ENCODE measurements around the gene ARHGAP18. TPM values are rescaled to one million over a fixed set of nuclear protein-coding genes. Genes with fewer than 3 reads are reported as not detected.

ARHGAP18 gene
- total and polyA plus RNA-seq, 3 experiments from 2014 or later, result 5.8 to 7.2 (median 6.5) TPM

DNA sequence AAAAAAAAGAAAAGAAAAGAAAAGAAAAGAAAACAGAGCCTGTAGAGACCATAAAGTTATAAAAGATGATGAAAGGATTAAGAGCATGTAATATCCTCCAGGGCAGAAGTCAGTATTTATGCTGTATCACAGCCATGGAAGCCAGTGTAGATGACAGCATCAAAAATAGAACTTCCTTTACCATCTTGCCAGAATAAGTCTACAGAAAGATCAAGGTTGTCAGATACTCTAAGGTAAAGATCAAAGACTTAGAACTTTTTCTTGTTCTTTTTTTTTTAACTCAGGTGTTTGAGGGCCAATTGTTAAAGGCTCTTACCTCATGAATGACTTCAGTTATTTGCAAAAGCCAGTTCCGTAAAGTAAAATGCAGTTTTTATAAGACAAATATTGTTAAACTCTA is 54.6 kb downstream of the ARHGAP18 start:
- Histone ChIP-seq H3K4me3 (ENCODE audit: low read length) (no peak overlapping the region), H3K9me3 (ENCODE audit: low read length) (no peaks in the 10 kb centered on the region), H3K27ac (ENCODE audit: low read depth, low read length) (no peak overlapping the region), H3K36me3 (ENCODE audit: insufficient read depth, low read length) (no peaks in the 10 kb centered on the region), H3K27me3 (ENCODE audit: insufficient read depth, low read length, poor library complexity, severe bottlenecking) (no peaks in the 10 kb centered on the region), H3K4me1 (ENCODE audit: insufficient read depth, low read length) (no peaks in the 10 kb centered on the region)
- Mint-ChIP-seq H3K27ac (no peak overlapping the region), H3K9me3 (no peaks in the 10 kb centered on the region), H3K27me3 (no peaks in the 10 kb centered on the region), H3K4me3 (no peak overlapping the region), H3K4me1 (peaks cover 0 to 15% (median 14%) of the 10 kb centered on the region in 3 donors), H3K36me3 (peaks cover 0 to 10% (median 0%) of the 10 kb centered on the region in 3 donors)
- CTCF ChIA-PET, result no interaction called here
- DNase-seq, result peak in 1 of 5 donors; percentile 30
- POLR2A ChIA-PET, result interaction anchor here (0.7 kb wide), 1 partner anchor 10 kb away, joined by 11 read pairs; no protein-coding TSS in a partner anchor

DNA sequence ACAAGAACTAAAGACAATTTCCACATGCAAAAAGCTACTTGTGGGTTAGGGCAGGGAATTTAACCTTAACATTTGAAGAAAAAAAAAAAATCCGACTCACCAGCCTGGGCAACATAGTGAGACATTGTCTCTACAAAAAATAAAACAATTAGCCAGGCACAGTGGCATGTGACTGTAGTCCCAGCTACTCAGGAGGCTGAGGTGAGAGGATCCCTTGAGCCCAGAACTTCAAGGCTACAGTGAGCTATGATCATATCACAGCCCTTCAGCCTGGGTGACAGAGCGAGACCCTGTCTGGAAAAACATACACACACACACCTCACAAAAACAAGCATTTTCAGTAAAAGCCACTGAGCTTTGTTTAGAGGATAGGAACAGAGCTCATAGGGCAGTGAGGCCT is 56.2 kb downstream of the ARHGAP18 start:
- Mint-ChIP-seq H3K36me3 (peaks cover 0 to 10% (median under 1%) of the 10 kb centered on the region in 3 donors), H3K4me1 (peaks cover 0 to 17% (median 15%) of the 10 kb centered on the region in 3 donors), H3K9me3 (no peaks in the 10 kb centered on the region), H3K27me3 (no peaks in the 10 kb centered on the region), H3K27ac (no peak overlapping the region), H3K4me3 (no peak overlapping the region)
- CTCF ChIA-PET, result interaction anchor here (0.9 to 1.7 kb wide), 3 partner anchors 10 to 96 kb away, joined by 4 to 5 read pairs (median 4); no protein-coding TSS in a partner anchor
- no peaks in the 10 kb centered on the region for H3K4me1 ChIP-seq (ENCODE audit: insufficient read depth, low read length)
- no peak for DNase-seq
- H3K27me3 ChIP-seq (ENCODE audit: insufficient read depth, low read length, poor library complexity, severe bottlenecking), result no peaks in the 10 kb centered on the region
- POLR2A ChIA-PET, result no interaction called here
- H3K36me3 ChIP-seq (ENCODE audit: insufficient read depth, low read length), result no peaks in the 10 kb centered on the region
- no peak overlapping the region for H3K27ac ChIP-seq (ENCODE audit: low read depth, low read length)
- no peaks in the 10 kb centered on the region for H3K9me3 ChIP-seq (ENCODE audit: low read length)
- H3K4me3 ChIP-seq (ENCODE audit: low read length), result no peak overlapping the region

DNA sequence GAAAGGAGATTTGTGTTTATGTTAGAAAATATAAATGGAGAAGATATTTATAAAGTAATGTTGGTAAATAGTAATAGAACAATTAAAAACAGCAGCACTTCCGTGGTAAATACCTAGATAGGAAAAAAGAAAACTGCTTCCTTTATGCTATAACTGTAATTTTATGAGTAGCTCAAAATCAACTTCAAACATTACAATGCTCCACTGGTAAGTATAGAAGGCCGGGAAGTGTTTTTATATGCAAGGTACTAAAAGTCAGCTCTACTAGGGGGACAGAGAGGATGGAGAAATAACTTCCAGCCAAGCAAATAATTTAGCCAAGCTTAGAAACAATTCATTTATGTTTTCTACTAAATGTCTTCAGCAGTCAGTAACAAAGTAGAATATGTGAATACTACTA is 56.7 kb downstream of the ARHGAP18 start:
- Histone ChIP-seq H3K27me3 (ENCODE audit: insufficient read depth, low read length, poor library complexity, severe bottlenecking) (no peaks in the 10 kb centered on the region), H3K4me3 (ENCODE audit: low read length) (no peak overlapping the region), H3K27ac (ENCODE audit: low read depth, low read length) (no peak overlapping the region), H3K4me1 (ENCODE audit: insufficient read depth, low read length) (no peaks in the 10 kb centered on the region), H3K36me3 (ENCODE audit: insufficient read depth, low read length) (no peaks in the 10 kb centered on the region), H3K9me3 (ENCODE audit: low read length) (no peaks in the 10 kb centered on the region)
- ChIA-PET POLR2A (no interaction called here), CTCF (interaction anchor here (1.2 to 1.7 kb wide), 2 partner anchors 9 to 97 kb away, joined by 4 to 5 read pairs; no protein-coding TSS in a partner anchor)
- H3K27ac Mint-ChIP-seq, result no peak overlapping the region
- peaks cover 0 to 18% (median 15%) of the 10 kb centered on the region in 3 donors for H3K4me1 Mint-ChIP-seq
- H3K27me3 Mint-ChIP-seq, result no peaks in the 10 kb centered on the region
- H3K4me3 Mint-ChIP-seq, result no peak overlapping the region
- H3K36me3 Mint-ChIP-seq, result peaks cover 0 to 10% (median 1%) of the 10 kb centered on the region in 3 donors
- H3K9me3 Mint-ChIP-seq, result no peaks in the 10 kb centered on the region
- no peak for DNase-seq

DNA sequence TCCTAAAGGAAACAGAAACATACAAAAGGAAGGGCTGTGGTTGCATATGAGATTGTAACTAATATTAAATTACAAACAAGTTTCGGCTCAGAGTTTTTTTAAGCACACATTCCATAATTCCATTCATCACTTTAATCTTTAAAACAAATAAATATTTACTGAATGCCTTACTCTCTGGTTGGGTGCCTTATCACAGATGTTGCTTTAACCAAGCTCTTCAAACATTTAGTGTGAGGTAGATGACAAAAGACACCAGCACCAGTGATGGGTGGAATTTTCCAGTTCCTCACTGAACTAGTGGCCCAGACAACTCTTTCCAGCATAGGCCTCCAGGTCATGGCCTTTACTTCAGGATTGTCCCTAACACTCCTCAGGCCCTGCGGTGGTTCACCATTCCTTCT is 58.7 kb downstream of the ARHGAP18 start:
- Histone ChIP-seq H3K9me3 (ENCODE audit: low read length) (no peaks in the 10 kb centered on the region), H3K4me1 (ENCODE audit: insufficient read depth, low read length) (no peaks in the 10 kb centered on the region), H3K4me3 (ENCODE audit: low read length) (no peak overlapping the region), H3K36me3 (ENCODE audit: insufficient read depth, low read length) (no peaks in the 10 kb centered on the region), H3K27ac (ENCODE audit: low read depth, low read length) (no peak overlapping the region), H3K27me3 (ENCODE audit: insufficient read depth, low read length, poor library complexity, severe bottlenecking) (no peaks in the 10 kb centered on the region)
- peaks cover 0 to 10% (median 1%) of the 10 kb centered on the region in 3 donors for H3K36me3 Mint-ChIP-seq
- POLR2A ChIA-PET, result no interaction called here
- no peak for DNase-seq
- H3K9me3 Mint-ChIP-seq, result no peaks in the 10 kb centered on the region
- no peak overlapping the region for H3K27ac Mint-ChIP-seq
- H3K27me3 Mint-ChIP-seq, result no peaks in the 10 kb centered on the region
- CTCF ChIA-PET, result no interaction called here
- H3K4me1 Mint-ChIP-seq, result peaks cover 0 to 15% (median 13%) of the 10 kb centered on the region in 3 donors
- no peak overlapping the region for H3K4me3 Mint-ChIP-seq

DNA sequence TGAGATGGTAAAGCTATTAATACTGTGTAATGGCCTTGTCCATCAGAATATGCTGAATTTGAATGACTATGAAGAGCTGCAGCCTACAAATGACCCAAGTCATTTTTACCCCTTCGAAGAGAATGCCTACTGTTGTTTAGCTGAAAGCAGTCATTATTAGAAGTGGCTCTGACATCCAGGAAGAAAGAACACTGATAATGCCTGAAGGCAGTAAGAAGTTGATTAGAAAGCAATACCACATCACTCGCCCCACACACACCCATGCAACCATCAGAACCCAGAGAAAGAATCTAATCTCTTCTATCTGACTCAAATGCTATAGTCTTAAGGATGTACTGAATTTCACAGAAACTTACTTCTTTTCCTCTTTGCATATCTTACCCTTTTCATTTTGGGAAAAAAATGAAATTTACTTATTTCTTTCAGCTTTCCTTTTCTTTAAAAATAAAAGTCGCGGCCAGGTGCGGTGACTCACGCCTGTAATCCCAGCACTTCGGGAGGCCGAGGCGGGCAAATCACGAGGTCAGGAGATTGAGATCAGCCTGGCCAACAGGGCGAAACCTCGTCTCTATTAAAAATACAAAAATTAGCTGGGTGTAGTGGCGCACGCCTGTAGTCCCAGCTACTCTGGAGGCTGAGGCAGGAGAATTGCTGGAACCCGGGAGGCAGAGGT is 61.0 kb downstream of the ARHGAP18 start:
- no peak for DNase-seq
- ChIA-PET CTCF (interaction anchor here (0.9 kb wide), 1 partner anchor 12 kb away, joined by 3 read pairs; no protein-coding TSS in a partner anchor), POLR2A (no interaction called here)
- no peak overlapping the region for H3K4me3 ChIP-seq (ENCODE audit: low read length)
- H3K4me1 ChIP-seq (ENCODE audit: insufficient read depth, low read length), result no peaks in the 10 kb centered on the region
- Mint-ChIP-seq H3K27ac (no peak overlapping the region), H3K4me1 (peaks cover 0 to 9% (median 6%) of the 10 kb centered on the region in 3 donors), H3K36me3 (peaks cover 0 to 6% (median 1%) of the 10 kb centered on the region in 3 donors), H3K9me3 (no peaks in the 10 kb centered on the region), H3K27me3 (no peaks in the 10 kb centered on the region), H3K4me3 (peak overlapping the region in 1 of 7 donors; percentile 4)
- H3K27me3 ChIP-seq (ENCODE audit: insufficient read depth, low read length, poor library complexity, severe bottlenecking), result no peaks in the 10 kb centered on the region
- no peaks in the 10 kb centered on the region for H3K36me3 ChIP-seq (ENCODE audit: insufficient read depth, low read length)
- no peak overlapping the region for H3K27ac ChIP-seq (ENCODE audit: low read depth, low read length)
- H3K9me3 ChIP-seq (ENCODE audit: low read length), result no peaks in the 10 kb centered on the region

DNA sequence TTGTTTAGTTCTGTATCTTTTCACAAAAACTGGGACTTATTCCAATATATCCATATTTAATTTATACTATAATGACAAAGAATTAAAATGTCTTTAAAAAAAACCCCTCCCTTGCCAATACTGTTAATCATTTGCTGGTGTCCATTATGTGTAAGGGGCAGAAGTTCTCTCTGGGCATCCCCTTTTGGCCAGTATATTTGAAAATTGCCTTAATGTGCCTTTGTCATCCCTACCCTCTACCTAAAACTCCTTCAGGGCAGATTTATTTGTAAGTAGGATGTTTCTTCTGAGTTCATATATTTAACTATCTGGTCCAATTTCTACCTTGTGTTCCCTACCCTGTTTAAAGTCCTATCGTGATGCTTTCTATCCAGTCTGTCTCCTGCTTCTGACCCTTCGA is 62.9 kb downstream of the ARHGAP18 start:
- no peak overlapping the region for H3K27ac ChIP-seq (ENCODE audit: low read depth, low read length)
- no peaks in the 10 kb centered on the region for H3K27me3 ChIP-seq (ENCODE audit: insufficient read depth, low read length, poor library complexity, severe bottlenecking)
- ChIA-PET CTCF (no interaction called here), POLR2A (no interaction called here)
- no peak overlapping the region for H3K4me3 Mint-ChIP-seq
- peak overlapping the region in 1 of 8 donors; percentile 83 for H3K27ac Mint-ChIP-seq
- no peaks in the 10 kb centered on the region for H3K36me3 ChIP-seq (ENCODE audit: insufficient read depth, low read length)
- no peaks in the 10 kb centered on the region for H3K9me3 ChIP-seq (ENCODE audit: low read length)
- no peaks in the 10 kb centered on the region for H3K4me1 ChIP-seq (ENCODE audit: insufficient read depth, low read length)
- no peak for DNase-seq
- H3K27me3 Mint-ChIP-seq, result no peaks in the 10 kb centered on the region
- H3K4me3 ChIP-seq (ENCODE audit: low read length), result no peak overlapping the region
- H3K4me1 Mint-ChIP-seq, result peaks cover 0 to 9% (median 0%) of the 10 kb centered on the region in 3 donors
- H3K9me3 Mint-ChIP-seq, result no peaks in the 10 kb centered on the region
- H3K36me3 Mint-ChIP-seq, result peaks cover 0 to 6% (median 1%) of the 10 kb centered on the region in 3 donors

DNA sequence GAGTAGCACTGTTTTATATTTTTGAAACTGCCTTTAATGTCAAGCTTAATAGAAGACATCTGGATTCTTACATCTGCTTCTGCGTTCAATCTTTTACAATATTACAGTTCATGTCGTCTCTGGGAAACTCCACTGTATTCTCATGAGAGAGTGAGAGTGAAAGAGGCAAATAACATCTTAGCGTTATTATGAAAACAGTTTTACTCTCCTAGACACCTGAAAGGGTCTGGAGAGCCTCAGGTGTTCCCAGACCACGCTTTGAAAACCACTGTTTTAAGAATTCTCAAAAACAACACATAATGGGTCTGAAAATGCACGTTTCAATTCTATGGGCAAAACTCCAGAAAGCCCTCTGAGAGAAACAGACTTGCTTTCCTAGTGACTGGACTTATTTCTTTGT is 63.3 kb downstream of the ARHGAP18 start:
- Histone ChIP-seq H3K4me1 (ENCODE audit: insufficient read depth, low read length) (no peaks in the 10 kb centered on the region), H3K27me3 (ENCODE audit: insufficient read depth, low read length, poor library complexity, severe bottlenecking) (no peaks in the 10 kb centered on the region), H3K9me3 (ENCODE audit: low read length) (no peaks in the 10 kb centered on the region), H3K27ac (ENCODE audit: low read depth, low read length) (no peak overlapping the region), H3K4me3 (ENCODE audit: low read length) (no peak overlapping the region), H3K36me3 (ENCODE audit: insufficient read depth, low read length) (no peaks in the 10 kb centered on the region)
- DNase-seq, result no peak
- peaks cover 0 to 6% (median 2%) of the 10 kb centered on the region in 3 donors for H3K36me3 Mint-ChIP-seq
- ChIA-PET POLR2A (interaction anchor here (0.5 kb wide), 1 partner anchor 372 kb away, joined by 3 read pairs; no protein-coding TSS in a partner anchor), CTCF (no interaction called here)
- H3K4me1 Mint-ChIP-seq, result peaks cover 0 to 9% (median 0%) of the 10 kb centered on the region in 3 donors
- no peak overlapping the region for H3K27ac Mint-ChIP-seq
- H3K9me3 Mint-ChIP-seq, result no peaks in the 10 kb centered on the region
- no peaks in the 10 kb centered on the region for H3K27me3 Mint-ChIP-seq
- no peak overlapping the region for H3K4me3 Mint-ChIP-seq

DNA sequence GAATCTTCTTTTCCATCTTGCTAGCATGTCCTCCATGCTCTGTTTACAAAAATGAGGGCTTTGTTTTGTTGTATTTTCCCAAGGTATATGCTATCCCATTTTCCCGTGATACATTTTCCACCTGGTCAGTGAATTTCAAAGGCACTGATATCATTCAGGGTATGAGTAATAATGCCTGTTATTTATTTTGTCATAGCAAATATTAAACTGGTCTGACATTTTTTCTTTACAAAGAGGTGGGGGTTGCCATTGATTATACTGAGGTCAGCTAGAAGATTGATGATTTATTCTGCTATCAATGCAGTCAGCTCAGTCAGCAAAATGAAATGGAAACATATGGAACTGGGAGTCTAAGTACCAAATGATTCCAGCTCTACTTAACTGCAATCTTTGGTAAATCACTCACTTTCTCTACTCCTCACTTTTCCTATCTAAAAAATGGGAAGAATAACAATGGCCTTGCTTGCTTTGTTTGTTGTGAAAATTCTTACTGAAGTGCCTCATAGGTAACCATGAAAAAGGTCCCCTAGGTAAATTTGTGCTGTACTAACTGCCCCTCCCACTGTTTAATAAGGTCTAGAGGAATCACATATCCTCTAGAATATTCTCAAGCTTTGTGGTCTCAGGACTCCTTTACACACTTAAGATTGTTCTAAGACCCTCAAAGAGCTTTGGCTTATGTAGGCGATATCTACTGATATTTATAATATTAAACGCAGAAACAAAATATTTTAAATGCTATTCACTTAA is 64.0 kb downstream of the ARHGAP18 start:
- Histone ChIP-seq H3K9me3 (ENCODE audit: low read length) (no peaks in the 10 kb centered on the region), H3K4me3 (ENCODE audit: low read length) (no peak overlapping the region), H3K27ac (ENCODE audit: low read depth, low read length) (no peak overlapping the region), H3K27me3 (ENCODE audit: insufficient read depth, low read length, poor library complexity, severe bottlenecking) (no peaks in the 10 kb centered on the region), H3K36me3 (ENCODE audit: insufficient read depth, low read length) (no peaks in the 10 kb centered on the region), H3K4me1 (ENCODE audit: insufficient read depth, low read length) (no peaks in the 10 kb centered on the region)
- no peaks in the 10 kb centered on the region for H3K27me3 Mint-ChIP-seq
- ChIA-PET CTCF (no interaction called here), POLR2A (interaction anchor here (0.5 kb wide), 1 partner anchor 373 kb away, joined by 3 read pairs; no protein-coding TSS in a partner anchor)
- peaks cover 0 to 6% (median 4%) of the 10 kb centered on the region in 3 donors for H3K36me3 Mint-ChIP-seq
- DNase-seq, result no peak
- no peak overlapping the region for H3K27ac Mint-ChIP-seq
- H3K4me3 Mint-ChIP-seq, result no peak overlapping the region
- peaks cover 0 to 8% (median 0%) of the 10 kb centered on the region in 3 donors for H3K4me1 Mint-ChIP-seq
- H3K9me3 Mint-ChIP-seq, result no peaks in the 10 kb centered on the region

Data from CD8-positive, alpha-beta memory T cell (primary cell).